H9 (cell line): ENCODE data around the gene CACNA2D4. TPM values are rescaled to one million over a fixed set of nuclear protein-coding genes. Genes with fewer than 3 reads are reported as not detected.

ENCODE experiments used
- DNase-seq: peaks from one replicate; pipeline ENCODE4 v3.0.0-alpha.2; 2017
- H2AFZ ChIP-seq: one replicate; pipeline ENCODE4 v1.6.1; 2013; ENCODE audit warnings: mild to moderate bottlenecking, low read length, control low read depth, moderate library complexity
- H2AK5ac ChIP-seq: 2 replicates; pipeline ENCODE4 v1.6.1; 2013; ENCODE audit warnings: low read length, control low read depth, mixed read lengths; ENCODE audit not compliant: insufficient read length
- H2BK120ac ChIP-seq: one replicate; pipeline ENCODE4 v1.6.1; 2013; ENCODE audit warnings: low read depth, mild to moderate bottlenecking, low read length, control low read depth, inconsistent platforms; ENCODE audit not compliant: poor library complexity, severe bottlenecking
- H2BK12ac ChIP-seq: 2 replicates; pipeline ENCODE4 v1.6.1; 2013; ENCODE audit warnings: low read length, control low read depth, mixed read lengths, low read depth; ENCODE audit not compliant: insufficient read length
- H2BK15ac ChIP-seq: 2 replicates; pipeline ENCODE4 v1.6.1; 2013; ENCODE audit warnings: low read depth, low read length, control low read depth
- H2BK20ac ChIP-seq: one replicate; pipeline ENCODE4 v1.6.1; 2013; ENCODE audit warnings: low read depth, mild to moderate bottlenecking, low read length, control low read depth, inconsistent platforms; ENCODE audit not compliant: poor library complexity, severe bottlenecking
- H2BK5ac ChIP-seq: 2 replicates; pipeline ENCODE4 v1.6.1; 2013; ENCODE audit warnings: low read length, control low read depth, mixed read lengths; ENCODE audit not compliant: insufficient read length
- H3K14ac ChIP-seq: 2 replicates; pipeline ENCODE4 v1.6.1; 2013; ENCODE audit warnings: low read length, control low read depth; ENCODE audit not compliant: insufficient read depth
- H3K18ac ChIP-seq: 2 replicates; pipeline ENCODE4 v1.6.1; 2013; ENCODE audit warnings: low read depth, mild to moderate bottlenecking, mixed read lengths, low read length, control low read depth; ENCODE audit not compliant: insufficient read length
- H3K23ac ChIP-seq: 2 replicates; pipeline ENCODE4 v1.6.1; 2013; ENCODE audit warnings: low read length, control low read depth, mixed read lengths, low read depth; ENCODE audit not compliant: insufficient read length
- H3K23me2 ChIP-seq: 2 replicates; pipeline ENCODE4 v1.6.1; 2013; ENCODE audit warnings: low read depth, mild to moderate bottlenecking, mixed read lengths, low read length, control low read depth; ENCODE audit not compliant: insufficient read length, poor library complexity, severe bottlenecking
- H3K27ac ChIP-seq: 2 replicates; pipeline ENCODE4 v1.5.1; 2013; ENCODE audit warnings: low read length, control low read depth, mixed read lengths, low read depth; ENCODE audit not compliant: insufficient read length
- H3K27me3 ChIP-seq: 2 replicates; pipeline ENCODE4 v1.6.1; 2013; ENCODE audit warnings: low read length, control low read depth, inconsistent platforms; ENCODE audit not compliant: insufficient read depth
- H3K4ac ChIP-seq: 2 replicates; pipeline ENCODE4 v1.6.1; 2013; ENCODE audit warnings: low read depth, mild to moderate bottlenecking, control low read depth, inconsistent platforms, low read length, moderate library complexity
- H3K4me1 ChIP-seq: 2 replicates; pipeline ENCODE4 v1.6.1; 2013; ENCODE audit warnings: low read length, control low read depth, inconsistent platforms; ENCODE audit not compliant: insufficient read depth
- H3K4me2 ChIP-seq: 2 replicates; pipeline ENCODE4 v1.6.1; 2013; ENCODE audit warnings: low read length, control low read depth, mixed read lengths; ENCODE audit not compliant: insufficient read length, insufficient read depth
- H3K56ac ChIP-seq: 2 replicates; pipeline ENCODE4 v1.6.1; 2013; ENCODE audit warnings: low read depth, mild to moderate bottlenecking, mixed read lengths, low read length, control low read depth; ENCODE audit not compliant: insufficient read length
- H3K79me1 ChIP-seq: 2 replicates; pipeline ENCODE4 v1.6.1; 2013; ENCODE audit warnings: low read depth, mild to moderate bottlenecking, moderate library complexity, low read length, control low read depth, inconsistent platforms; ENCODE audit not compliant: insufficient read depth, poor library complexity, severe bottlenecking
- H3K79me2 ChIP-seq: 2 replicates; pipeline ENCODE4 v1.6.1; 2013; ENCODE audit warnings: low read length, control low read depth, inconsistent platforms; ENCODE audit not compliant: insufficient read depth
- H3K9ac ChIP-seq: 2 replicates; pipeline ENCODE4 v1.6.1; 2013; ENCODE audit warnings: low read length, control low read depth, mixed read lengths; ENCODE audit not compliant: insufficient read length; ENCODE audit errors: extremely low read depth
- H3K9me3 ChIP-seq: one replicate; pipeline ENCODE4 v1.6.1; 2013; ENCODE audit warnings: low read depth, low read length, inconsistent platforms; ENCODE audit not compliant: control insufficient read depth
- H3T11ph ChIP-seq: one replicate; pipeline ENCODE4 v1.6.1; 2013; ENCODE audit warnings: mild to moderate bottlenecking, low read length, control low read depth, inconsistent platforms
- H4K20me1 ChIP-seq: one replicate; pipeline ENCODE4 v1.6.1; 2013; ENCODE audit not compliant: control insufficient read depth, insufficient read length, insufficient read depth
- H4K5ac ChIP-seq: 2 replicates; pipeline ENCODE4 v1.6.1; 2013; ENCODE audit warnings: low read depth, mild to moderate bottlenecking, mixed read lengths, low read length, control low read depth; ENCODE audit not compliant: insufficient read length
- H4K8ac ChIP-seq: replicated peaks from 2 replicates; pipeline ENCODE4 v1.6.1; 2013; ENCODE audit warnings: low read length, control low read depth, mixed read lengths, low read depth; ENCODE audit not compliant: insufficient read length
- H4K91ac ChIP-seq: 2 replicates; pipeline ENCODE4 v1.6.1; 2013; ENCODE audit warnings: low read depth, mild to moderate bottlenecking, moderate library complexity, mixed read lengths, low read length, control low read depth; ENCODE audit not compliant: insufficient read length
- H3K27ac Mint-ChIP-seq, 3 experiments: 2 replicates in 2 of 3; 3 replicates in 1 of 3; pipeline ENCODE4 v1.8.0; 2020 to 2021; ENCODE audit warnings: mixed read lengths in 3 of 3, mild to moderate bottlenecking in 1 of 3, moderate library complexity in 1 of 3
- H3K27me3 Mint-ChIP-seq: 2 replicates; pipeline ENCODE4 v1.8.0; 2021; ENCODE audit warnings: low read depth, mild to moderate bottlenecking, moderate library complexity, mixed read lengths
- H3K36me3 Mint-ChIP-seq, 3 experiments: 2 replicates in 2 of 3; 3 replicates in 1 of 3; pipeline ENCODE4 v1.8.0; 2020 to 2021; ENCODE audit warnings: low read depth in 3 of 3, mixed read lengths in 3 of 3; ENCODE audit not compliant: insufficient read depth in 1 of 3
- H3K4me1 Mint-ChIP-seq, 2 experiments: 2 replicates each; pipeline ENCODE4 v1.8.0; 2020; ENCODE audit warnings: mixed read lengths in 2 of 2
- H3K4me3 Mint-ChIP-seq, 2 experiments: 2 replicates in 1 of 2; 3 replicates in 1 of 2; pipeline ENCODE4 v1.8.0; 2020 to 2021; ENCODE audit warnings: mild to moderate bottlenecking in 2 of 2, mixed read lengths in 2 of 2, moderate library complexity in 1 of 2
- H3K9me3 Mint-ChIP-seq, 2 experiments: 2 replicates in 1 of 2; 3 replicates in 1 of 2; pipeline ENCODE4 v1.8.0; 2020; ENCODE audit warnings: mild to moderate bottlenecking in 2 of 2, mixed read lengths in 2 of 2, moderate library complexity in 1 of 2
- WGBS: extraction: QIAGEN DNeasy Blood & Tissue Kit; methylation state at CpG from one replicate; pipeline ENCODE4 v1.1.7; 2013; ENCODE audit warnings: missing lambda C conversion rate, low lambda C conversion rate, mixed read lengths; ENCODE audit not compliant: insufficient read length; ENCODE audit errors: extremely low coverage; 5-methylcytosine and 5-hydroxymethylcytosine counted together
- total RNA-seq: library from RNA; stranded (reverse); gene quantifications from 2 replicates; pipeline ENCODE4 v1.2.1, GENCODE V29; 2021
- TF ChIP-seq, protein P1 (sequence below): fragments of 200-600 bp; sonication (generic); conservative IDR thresholded peaks from 3 replicates; pipeline ENCODE4 v1.8.0; 2021; ENCODE audit warnings: antibody characterized with exemption, mild to moderate bottlenecking

Gene CACNA2D4
- total RNA-seq, 1 experiment from 2014 or later = 0.79 TPM

DNA sequence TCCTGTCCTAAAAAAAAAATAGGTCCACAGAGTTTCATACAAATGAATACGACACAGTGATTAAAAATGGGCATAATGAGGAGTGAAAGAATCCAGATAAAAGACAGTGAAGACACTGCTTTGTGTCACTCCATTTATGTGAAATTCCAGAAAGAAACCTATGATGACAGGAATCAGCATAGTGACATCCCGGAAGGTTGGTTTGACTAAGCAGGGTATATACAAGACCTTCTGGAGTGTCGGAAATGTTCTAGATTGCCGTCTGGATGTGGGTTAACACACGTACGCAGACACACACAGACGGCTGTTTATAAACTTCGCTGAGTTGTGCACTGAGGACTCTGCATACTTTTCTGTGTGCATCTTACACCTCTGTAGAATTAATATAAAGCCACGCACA, 13.2 kb upstream of the CACNA2D4 start:
- WGBS = no CpG with 5 or more reads among the region's 9 CpGs
- no peak overlapping the region for H3K4ac ChIP-seq
- Mint-ChIP-seq H3K27ac (no peak overlapping the region), H3K9me3 (no peaks in the 10 kb centered on the region; a peak in 1 of 5 replicates), H3K36me3 (no peaks in the 10 kb centered on the region), H3K4me3 (no peak overlapping the region), H3K4me1 (peaks cover 2 to 16% of the 10 kb centered on the region in 2 experiments; a peak in 2 of 4 replicates), H3K27me3 (peaks cover 3% of the 10 kb centered on the region; the same call in 1 of the 2 replicates)
- H3K14ac ChIP-seq = no peak overlapping the region
- H4K20me1 ChIP-seq = no peaks in the 10 kb centered on the region
- no peaks in the 10 kb centered on the region for H3K9me3 ChIP-seq
- H3K9ac ChIP-seq = no peak overlapping the region
- H3K18ac ChIP-seq = no peak overlapping the region
- H3K4me2 ChIP-seq = no peak overlapping the region
- H4K91ac ChIP-seq = no peak overlapping the region
- DNase-seq = no peak
- no peak overlapping the region for H2BK5ac ChIP-seq
- H2BK120ac ChIP-seq = no peak overlapping the region
- no peak overlapping the region for H3K23ac ChIP-seq
- no peak overlapping the region for H3T11ph ChIP-seq
- no peak overlapping the region for H2AK5ac ChIP-seq
- H3K79me2 ChIP-seq = no peaks in the 10 kb centered on the region
- H3K27me3 ChIP-seq = no peaks in the 10 kb centered on the region
- no peak overlapping the region for H4K8ac ChIP-seq
- H2BK20ac ChIP-seq = no peak overlapping the region
- no peak overlapping the region for H3K27ac ChIP-seq
- H2BK15ac ChIP-seq = no peak overlapping the region
- TF ChIP-seq, protein P1, sequence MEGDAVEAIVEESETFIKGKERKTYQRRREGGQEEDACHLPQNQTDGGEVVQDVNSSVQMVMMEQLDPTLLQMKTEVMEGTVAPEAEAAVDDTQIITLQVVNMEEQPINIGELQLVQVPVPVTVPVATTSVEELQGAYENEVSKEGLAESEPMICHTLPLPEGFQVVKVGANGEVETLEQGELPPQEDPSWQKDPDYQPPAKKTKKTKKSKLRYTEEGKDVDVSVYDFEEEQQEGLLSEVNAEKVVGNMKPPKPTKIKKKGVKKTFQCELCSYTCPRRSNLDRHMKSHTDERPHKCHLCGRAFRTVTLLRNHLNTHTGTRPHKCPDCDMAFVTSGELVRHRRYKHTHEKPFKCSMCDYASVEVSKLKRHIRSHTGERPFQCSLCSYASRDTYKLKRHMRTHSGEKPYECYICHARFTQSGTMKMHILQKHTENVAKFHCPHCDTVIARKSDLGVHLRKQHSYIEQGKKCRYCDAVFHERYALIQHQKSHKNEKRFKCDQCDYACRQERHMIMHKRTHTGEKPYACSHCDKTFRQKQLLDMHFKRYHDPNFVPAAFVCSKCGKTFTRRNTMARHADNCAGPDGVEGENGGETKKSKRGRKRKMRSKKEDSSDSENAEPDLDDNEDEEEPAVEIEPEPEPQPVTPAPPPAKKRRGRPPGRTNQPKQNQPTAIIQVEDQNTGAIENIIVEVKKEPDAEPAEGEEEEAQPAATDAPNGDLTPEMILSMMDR = no peak
- no peak overlapping the region for H2BK12ac ChIP-seq
- no peak overlapping the region for H4K5ac ChIP-seq
- no peaks in the 10 kb centered on the region for H3K23me2 ChIP-seq
- H3K56ac ChIP-seq = no peak overlapping the region
- no peak overlapping the region for H2AFZ ChIP-seq
- no peaks in the 10 kb centered on the region for H3K4me1 ChIP-seq
- no peaks in the 10 kb centered on the region for H3K79me1 ChIP-seq
